HG02623 (cell line): ENCODE data around the gene MYL1.

Experiments
- ATAC-seq: cut with Tn5 transposase; IDR thresholded peaks from one replicate; pipeline ENCODE4 v1.9.1; 2021; ENCODE audit warnings: moderate library complexity; ENCODE audit not compliant: unreplicated experiment

The MYL1 gene

DNA sequence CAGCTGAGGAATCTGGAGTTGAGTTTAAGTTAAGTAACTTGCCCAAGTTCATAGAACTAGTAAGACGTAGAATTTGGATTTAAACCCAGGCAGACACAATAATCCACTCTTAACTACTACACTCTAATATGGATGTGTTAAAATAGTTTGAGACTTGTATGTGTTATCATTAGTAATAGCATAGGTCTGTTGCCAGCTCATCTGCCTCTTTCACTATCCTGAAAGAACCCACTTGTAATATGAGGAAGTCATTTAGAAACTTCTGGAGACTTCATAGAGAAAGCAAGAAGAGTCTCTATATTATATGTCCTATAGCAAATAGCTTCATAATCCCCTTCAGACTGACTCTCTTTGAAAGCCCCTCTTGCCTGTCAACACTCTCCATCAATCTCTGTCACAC lies 46.7 kb downstream of the MYL1 start:
- ATAC-seq: no peak

DNA sequence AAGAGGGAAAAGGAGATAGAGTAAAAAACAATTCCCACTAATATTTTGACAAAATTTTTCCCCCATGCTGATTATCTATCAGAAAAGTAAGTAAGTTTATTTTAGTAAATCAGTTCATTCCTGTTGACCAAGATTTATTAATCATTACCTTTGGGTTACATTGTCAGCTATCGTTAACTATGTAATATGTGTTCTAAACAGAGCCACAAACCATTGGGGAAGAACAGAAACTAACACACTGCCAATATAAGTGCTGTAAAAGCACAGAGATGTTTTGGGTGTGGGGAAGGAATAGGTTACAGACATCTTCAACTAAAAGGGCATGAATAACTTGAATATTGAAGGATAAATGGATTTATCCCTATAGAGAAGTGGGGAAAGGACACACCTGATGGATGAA lies 47.3 kb downstream of the MYL1 start:
- ATAC-seq: no peak

DNA sequence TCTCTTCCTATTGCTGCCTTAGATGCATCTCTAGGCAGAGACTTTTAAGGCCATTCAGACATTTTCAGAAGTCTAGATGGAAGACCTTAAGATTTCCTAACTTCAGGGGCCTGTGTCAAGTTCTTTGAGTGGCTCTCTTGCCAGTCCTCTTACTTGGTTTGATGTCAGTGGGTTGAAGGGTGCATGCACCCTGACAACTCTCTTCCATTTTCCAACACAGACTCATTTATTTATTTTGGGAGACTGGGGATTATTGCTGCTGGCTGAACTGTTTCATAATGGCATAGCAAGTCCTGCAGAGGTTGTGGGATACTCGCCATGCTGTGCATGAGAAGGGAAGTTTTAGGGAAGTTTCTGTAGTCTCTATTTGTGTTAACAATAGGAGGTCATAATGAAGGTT lies 50.7 kb downstream of the MYL1 start:
- ATAC-seq: no peak

DNA sequence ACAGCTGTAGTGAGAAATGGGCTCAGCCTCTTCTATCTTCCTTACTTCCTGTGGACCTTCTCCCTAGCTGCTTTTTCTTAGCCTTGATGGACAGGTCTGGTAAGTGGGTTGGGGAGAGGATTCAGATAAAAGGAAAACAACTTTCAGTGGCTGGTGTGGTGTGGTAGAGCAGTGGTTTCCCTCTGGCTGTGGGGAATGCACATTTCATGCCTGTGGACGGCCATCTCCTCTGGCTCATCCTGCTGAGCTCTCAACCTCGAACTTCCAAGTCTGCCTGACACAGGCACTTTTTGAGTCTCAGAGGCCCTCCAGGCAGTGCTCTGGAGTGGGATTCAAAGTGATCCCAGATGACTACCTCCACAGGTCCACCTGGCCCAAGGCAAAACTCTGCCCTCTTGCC lies 51.1 kb downstream of the MYL1 start:
- ATAC-seq: no peak

DNA sequence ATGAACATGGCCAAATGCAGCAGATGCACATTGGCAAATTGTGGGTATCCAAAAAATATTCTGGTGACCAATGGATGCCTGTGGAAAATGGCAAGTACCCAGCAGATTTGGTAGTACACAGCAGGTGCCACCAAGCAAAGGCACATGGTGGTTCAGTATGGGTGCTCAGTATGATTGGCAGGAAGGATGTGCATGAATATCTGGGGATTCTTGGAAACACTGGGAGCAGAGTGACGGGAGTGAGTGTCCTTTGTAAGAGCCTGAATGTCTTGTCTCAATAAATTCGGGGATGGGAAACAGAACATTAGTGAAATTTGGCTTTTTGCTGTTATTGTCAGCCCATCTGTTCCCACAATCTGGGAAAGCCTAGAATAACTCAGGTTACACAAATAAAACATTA lies 52.9 kb downstream of the MYL1 start:
- ATAC-seq: no peak

DNA sequence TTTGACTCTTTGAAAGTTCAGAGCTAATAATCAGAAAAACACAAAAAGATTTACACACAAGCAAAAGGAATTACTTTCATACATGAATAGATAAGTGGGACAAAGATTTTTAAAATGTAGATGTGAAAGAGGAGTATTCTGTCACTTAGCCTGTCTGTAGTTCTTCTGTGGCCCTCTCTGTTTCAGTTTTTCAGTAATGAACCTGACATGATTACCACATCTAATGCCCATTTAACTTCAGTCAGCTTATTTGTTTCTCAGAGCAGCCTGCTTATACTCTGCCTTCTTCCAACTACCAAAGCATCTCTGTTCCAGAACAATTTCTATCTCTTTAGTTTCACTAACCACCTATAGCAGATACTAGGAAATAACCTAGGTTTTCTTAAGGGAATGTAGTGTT lies 55.3 kb downstream of the MYL1 start:
- ATAC-seq: no peak

DNA sequence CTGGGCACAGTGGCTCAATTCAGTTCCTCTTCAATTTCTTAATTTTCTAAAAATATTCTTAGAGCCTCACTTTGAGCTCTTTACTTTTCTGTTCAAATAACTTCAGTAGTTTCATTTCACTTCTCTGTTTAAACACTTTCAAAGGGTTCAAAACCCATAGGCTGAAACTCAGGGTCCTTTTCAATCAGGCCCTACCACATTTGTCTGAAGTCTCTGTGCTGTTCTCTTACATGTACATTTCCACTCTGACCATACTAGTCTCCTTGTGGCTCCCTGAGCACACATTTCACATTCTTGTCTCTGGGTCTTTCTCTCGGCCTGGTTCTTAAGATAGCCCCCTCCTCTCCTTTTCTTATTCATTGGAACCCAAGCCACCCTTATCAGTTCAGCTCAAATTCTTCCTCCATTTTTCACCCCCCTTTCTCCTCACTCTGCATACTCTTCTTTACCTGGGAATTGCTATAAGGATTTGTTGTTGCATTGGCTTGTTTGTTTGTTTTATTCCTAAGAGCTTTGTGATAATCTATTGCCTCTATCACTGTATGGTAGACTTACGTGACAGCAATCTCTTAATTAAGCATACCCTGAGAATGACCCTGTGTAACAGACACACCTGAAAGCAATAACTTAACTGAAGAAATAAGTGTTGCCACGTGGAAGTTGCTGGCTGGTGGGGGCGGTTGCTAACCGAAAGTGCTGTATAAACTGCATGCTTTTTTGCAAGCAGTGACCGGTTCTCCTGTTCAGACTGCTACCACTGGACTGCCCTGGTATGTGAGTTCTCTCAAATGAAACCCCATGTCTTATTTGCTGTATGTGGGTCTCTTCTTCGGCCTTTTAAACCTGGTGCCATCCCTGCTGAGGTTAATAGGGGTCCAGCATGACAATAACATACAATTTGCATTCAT lies 62.0 kb downstream of the MYL1 start:
- no peak for ATAC-seq

DNA sequence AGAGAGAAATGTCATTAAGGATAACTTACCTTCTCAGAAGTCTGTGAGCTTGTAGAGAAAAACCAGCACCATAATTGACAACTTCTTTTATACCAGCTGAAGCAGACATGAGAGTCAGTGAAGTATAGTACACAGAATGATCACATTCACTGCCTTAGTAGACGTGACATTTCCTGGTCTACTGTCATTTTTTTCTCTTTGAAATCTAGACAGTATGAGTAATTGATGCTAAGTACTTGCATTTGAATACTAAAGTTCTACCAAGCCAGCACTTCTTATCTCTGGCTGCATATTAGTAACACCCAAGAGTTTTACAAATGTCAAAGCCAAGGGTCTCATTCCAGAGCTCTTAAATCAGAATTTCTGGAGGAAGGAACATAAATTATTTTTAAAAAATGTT lies 64.4 kb downstream of the MYL1 start:
- no peak for ATAC-seq
